Esophagus (tissue), 2 donors: ENCODE measurements around the gene SNX10. TPM values are rescaled to one million over a fixed set of nuclear protein-coding genes. Genes with fewer than 3 reads are reported as not detected.

ENCODE experiments used
- H3K27ac ChIP-seq, 2 donors: one replicate each; pipeline ENCODE4 v1.5.1; 2013; ENCODE audit warnings: low read depth in 2 of 2, mild to moderate bottlenecking in 2 of 2, inconsistent platforms in 1 of 2, low read length in 1 of 2, moderate library complexity in 1 of 2
- H3K27me3 ChIP-seq, 2 donors: one replicate each; pipeline ENCODE4 v1.6.1; 2013; ENCODE audit warnings: low read length in 2 of 2, control low read depth in 1 of 2, mild to moderate bottlenecking in 1 of 2; ENCODE audit not compliant: insufficient read depth in 2 of 2, control insufficient read depth in 1 of 2
- H3K36me3 ChIP-seq, 2 donors: one replicate each; pipeline ENCODE4 v1.6.1; 2013; ENCODE audit warnings: low read length in 1 of 2; ENCODE audit not compliant: control insufficient read depth in 2 of 2, insufficient read depth in 2 of 2
- H3K4me1 ChIP-seq, 2 donors: one replicate each; pipeline ENCODE4 v1.6.1; 2013; ENCODE audit warnings: low read length in 1 of 2; ENCODE audit not compliant: control insufficient read depth in 2 of 2, insufficient read depth in 2 of 2
- H3K4me3 ChIP-seq, 2 donors: one replicate each; pipeline ENCODE4 v1.5.1; 2013; ENCODE audit warnings: low read length in 2 of 2, mild to moderate bottlenecking in 2 of 2, low read depth in 1 of 2, moderate library complexity in 1 of 2
- H3K9me3 ChIP-seq, 2 donors: one replicate each; pipeline ENCODE4 v1.6.1; 2013; ENCODE audit warnings: mild to moderate bottlenecking in 2 of 2, low read depth in 1 of 2, low read length in 1 of 2, moderate library complexity in 1 of 2; ENCODE audit not compliant: control insufficient read depth in 2 of 2, insufficient read depth in 1 of 2
- WGBS, 2 donors: extraction: QIAGEN DNeasy Blood & Tissue Kit; methylation state at CpG; one replicate each; pipeline ENCODE4 v1.1.7; 2013; 5-methylcytosine and 5-hydroxymethylcytosine counted together
- polyA plus RNA-seq, 2 donors: library from polyadenylated mRNA; stranded (reverse); fragments of 200-250 nt; gene quantifications; one replicate each; pipeline ENCODE4 v1.2.3, GENCODE V29; 2013
- donor health status: healthy with polysubstance abuse.
- donor health status: Bipolar disorder and iron deficiency.

The SNX10 gene
- polyA plus RNA-seq, 2 donors: 0.44 to 0.61 TPM

GRCh38 chr7:26308551-26308950, 16.9 kb downstream of the SNX10 start:
- no peaks in the 10 kb centered on the region for H3K36me3 ChIP-seq
- H3K27ac ChIP-seq: no peak overlapping the region
- H3K9me3 ChIP-seq: no peaks in the 10 kb centered on the region
- WGBS, 2 donors: 93 to 96% methylated on average over 4 of the region's 4 CpGs
- H3K4me3 ChIP-seq: no peak overlapping the region
- no peaks in the 10 kb centered on the region for H3K4me1 ChIP-seq
- no peaks in the 10 kb centered on the region for H3K27me3 ChIP-seq

- 96 to 97% methylated on average over 5 of the region's 5 CpGs for WGBS, 2 donors
- Histone ChIP-seq H3K4me3 (no peak overlapping the region), H3K36me3 (no peaks in the 10 kb centered on the region), H3K9me3 (no peaks in the 10 kb centered on the region), H3K4me1 (no peaks in the 10 kb centered on the region), H3K27ac (no peak overlapping the region), H3K27me3 (no peaks in the 10 kb centered on the region)
These were observed 17.4 kb downstream of the SNX10 start for GRCh38 chr7:26309089-26309488.

- Histone ChIP-seq H3K27ac (no peak overlapping the region), H3K4me1 (no peaks in the 10 kb centered on the region), H3K27me3 (no peaks in the 10 kb centered on the region), H3K9me3 (no peaks in the 10 kb centered on the region), H3K4me3 (no peak overlapping the region), H3K36me3 (no peaks in the 10 kb centered on the region)
- WGBS, 2 donors: 63 to 72% methylated on average over 4 of the region's 4 CpGs
These were observed 20.1 kb downstream of the SNX10 start for GRCh38 chr7:26311798-26312197.

GRCh38 chr7:26317211-26317610, 25.5 kb downstream of the SNX10 start:
- Histone ChIP-seq H3K36me3 (no peaks in the 10 kb centered on the region), H3K27ac (no peak overlapping the region), H3K4me3 (no peak overlapping the region), H3K27me3 (no peaks in the 10 kb centered on the region), H3K4me1 (no peaks in the 10 kb centered on the region), H3K9me3 (no peaks in the 10 kb centered on the region)
- 89 to 90% methylated on average over 3 of the region's 3 CpGs for WGBS, 2 donors

GRCh38 chr7:26318921-26319320, 27.3 kb downstream of the SNX10 start:
- Histone ChIP-seq H3K27ac (no peak overlapping the region), H3K4me1 (no peaks in the 10 kb centered on the region), H3K27me3 (no peaks in the 10 kb centered on the region), H3K9me3 (no peaks in the 10 kb centered on the region), H3K36me3 (no peaks in the 10 kb centered on the region), H3K4me3 (no peak overlapping the region)
- 77 to 80% methylated on average over 3 of the region's 3 CpGs for WGBS, 2 donors

- no peaks in the 10 kb centered on the region for H3K36me3 ChIP-seq
- no peaks in the 10 kb centered on the region for H3K27me3 ChIP-seq
- no peak overlapping the region for H3K4me3 ChIP-seq
- 63 to 74% methylated on average over 3 of the region's 3 CpGs for WGBS, 2 donors
- no peaks in the 10 kb centered on the region for H3K4me1 ChIP-seq
- no peaks in the 10 kb centered on the region for H3K9me3 ChIP-seq
- H3K27ac ChIP-seq: no peak overlapping the region
These were observed 28.0 kb downstream of the SNX10 start for GRCh38 chr7:26319636-26320035.

- WGBS, 2 donors: 88% methylated on average over 4 of the region's 4 CpGs
- H3K4me1 ChIP-seq: no peaks in the 10 kb centered on the region
These were observed 29.2 kb downstream of the SNX10 start for GRCh38 chr7:26320878-26321277.

GRCh38 chr7:26321435-26321834, 29.8 kb downstream of the SNX10 start:
- Histone ChIP-seq H3K4me1 (no peaks in the 10 kb centered on the region), H3K36me3 (no peaks in the 10 kb centered on the region), H3K27ac (no peak overlapping the region), H3K4me3 (no peak overlapping the region), H3K27me3 (no peaks in the 10 kb centered on the region), H3K9me3 (no peaks in the 10 kb centered on the region)
- 46 to 50% methylated on average over 1 of the region's 1 CpG for WGBS, 2 donors

More at GRCh38 chr7:26320878-26321277, 29.2 kb downstream of the SNX10 start:
- Histone ChIP-seq H3K4me3 (no peak overlapping the region), H3K27me3 (no peaks in the 10 kb centered on the region), H3K9me3 (no peaks in the 10 kb centered on the region), H3K36me3 (no peaks in the 10 kb centered on the region), H3K27ac (no peak overlapping the region)

- H3K27ac ChIP-seq: no peak overlapping the region
- H3K9me3 ChIP-seq: peaks cover 0 to 3% of the 10 kb centered on the region in 2 donors
- no peaks in the 10 kb centered on the region for H3K36me3 ChIP-seq
- H3K4me1 ChIP-seq: no peaks in the 10 kb centered on the region
- H3K27me3 ChIP-seq: no peaks in the 10 kb centered on the region
- no peak overlapping the region for H3K4me3 ChIP-seq
- 84 to 89% methylated on average over 3 of the region's 3 CpGs for WGBS, 2 donors
These were observed 34.5 kb downstream of the SNX10 start for GRCh38 chr7:26326211-26326610.

GRCh38 chr7:26328498-26329390, 37.1 kb downstream of the SNX10 start:
- Histone ChIP-seq H3K27ac (no peak overlapping the region), H3K4me3 (no peak overlapping the region), H3K27me3 (no peaks in the 10 kb centered on the region), H3K4me1 (no peaks in the 10 kb centered on the region), H3K36me3 (no peaks in the 10 kb centered on the region), H3K9me3 (peaks cover 0 to 3% of the 10 kb centered on the region in 2 donors)
- 89 to 92% methylated on average over 7 of the region's 7 CpGs for WGBS, 2 donors
